ENCODE data around the gene TSPAN33. TPM values are rescaled to one million over a fixed set of nuclear protein-coding genes. Genes with fewer than 3 reads are reported as not detected.

TSPAN33 gene
- total and polyA plus RNA-seq, 2 of the 13 experiments (the other 11 are each of a cell fraction or from before 2014, with no cell fraction given): 15.3 to 16.5 TPM

DNA sequence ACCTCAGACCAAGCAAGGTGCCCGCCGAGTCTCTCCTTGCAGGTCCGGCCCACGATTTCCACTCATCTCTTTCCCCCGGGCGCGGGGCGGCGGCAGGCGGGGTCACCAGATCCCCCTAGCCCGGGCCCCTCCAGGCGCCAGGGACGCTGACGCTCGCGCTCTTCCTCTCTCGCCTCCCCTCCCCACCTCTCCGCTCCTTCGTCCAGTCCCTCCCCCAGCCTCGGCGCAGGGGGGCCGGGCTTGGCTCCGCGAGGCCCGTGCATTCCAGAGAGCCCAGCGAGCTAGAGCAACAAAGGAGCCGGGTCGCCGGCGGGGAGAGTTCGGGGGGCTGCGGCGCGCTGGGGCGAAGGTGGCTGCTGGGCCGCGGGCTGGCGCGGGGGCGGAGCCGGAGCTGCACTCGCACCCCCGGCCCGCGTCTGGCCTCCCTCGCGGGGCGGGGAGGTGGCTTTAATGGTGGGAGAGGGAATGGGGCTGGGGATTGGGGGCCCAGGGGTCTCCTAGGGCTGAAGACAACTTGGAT, 43.9 kb downstream of the TSPAN33 start, which contains the start of gene SMO (continued):
- TF ChIP-seq KDM5A (IDR thresholded peaks at IDR 0.05; ENCODE audit: borderline replicate concordance, low read length) (no peak; the same call in 1 of the 2 replicates), ZNF180 (CRISPR knock-in tag; IDR thresholded peaks at IDR 0.05; ENCODE audit: borderline replicate concordance, low read depth) (no peak), U2AF1 (optimal IDR thresholded peaks at IDR 0.05; ENCODE audit: low read depth, low read length) (no peak), ZNF619 (CRISPR knock-in tag; IDR thresholded peaks at IDR 0.05) (no peak), HNRNPLL (IDR thresholded peaks at IDR 0.05; ENCODE audit: low read depth, low read length, poor library complexity, severe bottlenecking) (peak; percentile 44), NFYC (CRISPR knock-in tag; IDR thresholded peaks at IDR 0.05) (no peak), ZNF329 (CRISPR knock-in tag; IDR thresholded peaks at IDR 0.05; ENCODE audit: low read depth) (peak; percentile 62; the same call in 1 of the 2 replicates), ZBTB14 (CRISPR knock-in tag; IDR thresholded peaks at IDR 0.05) (no peak), ZNF460 (CRISPR knock-in tag; IDR thresholded peaks at IDR 0.05; ENCODE audit: borderline replicate concordance) (no peak), PLSCR1 (CRISPR knock-in tag; IDR thresholded peaks at IDR 0.05; ENCODE audit: borderline replicate concordance) (no peak), MAX (IDR thresholded peaks at IDR 0.05) (peak; percentile 70), ZNF570 (CRISPR knock-in tag; IDR thresholded peaks at IDR 0.05; ENCODE audit: borderline replicate concordance) (no peak; the same call in 1 of the 2 replicates), ZBTB42 (CRISPR knock-in tag; IDR thresholded peaks at IDR 0.05) (no peak), ZNF891 (CRISPR knock-in tag; IDR thresholded peaks at IDR 0.05) (no peak), ZNF546 (CRISPR knock-in tag; conservative IDR thresholded peaks at IDR 0.05) (0 out of 2 replicates have a peak, but pooled peaks have one; percentile 47), NKX3-1 (CRISPR knock-in tag; IDR thresholded peaks at IDR 0.05) (no peak), ZNF672 (CRISPR knock-in tag; IDR thresholded peaks at IDR 0.05) (no peak), MBD4 (IDR thresholded peaks at IDR 0.05; ENCODE audit: borderline replicate concordance, low read length) (no peak), ELK4 (CRISPR knock-in tag; IDR thresholded peaks at IDR 0.05; ENCODE audit: borderline replicate concordance) (no peak), MYPOP (CRISPR knock-in tag; IDR thresholded peaks at IDR 0.05) (no peak), EED (CRISPR knock-in tag; IDR thresholded peaks at IDR 0.05) (no peak), SIX4 (CRISPR knock-in tag; IDR thresholded peaks at IDR 0.05) (no peak), ZNF639 (CRISPR knock-in tag; conservative IDR thresholded peaks at IDR 0.05) (no peak), BCL3 (CRISPR knock-in tag; IDR thresholded peaks at IDR 0.05) (no peak)

Measured in HepG2 (cell line).